Stimulated activated memory B cell treated with anti-CD40 and anti-IgM and Interleukin-4, amounts not matched to agents 10 μg/mL and 1 μg/mL and 100 μg/mL, for 72 hours (primary cell): ENCODE data around the gene ARID1B.

Experiments
- ATAC-seq: fragments of 150-1000 bp; cut with Tn5 transposase; 2 replicates; pipeline ENCODE4 v1.10.0; 2021
- H3K27ac Mint-ChIP-seq: one replicate; pipeline ENCODE4 v1.8.0; 2022; ENCODE audit warnings: mild to moderate bottlenecking, mixed read lengths
- H3K27me3 Mint-ChIP-seq: one replicate; pipeline ENCODE4 v1.8.0; 2022; ENCODE audit warnings: mixed read lengths
- H3K36me3 Mint-ChIP-seq: one replicate; pipeline ENCODE4 v1.8.0; 2022; ENCODE audit warnings: mixed read lengths
- H3K4me1 Mint-ChIP-seq: one replicate; pipeline ENCODE4 v1.8.0; 2022; ENCODE audit warnings: mixed read lengths
- H3K4me3 Mint-ChIP-seq: one replicate; pipeline ENCODE4 v1.8.0; 2022; ENCODE audit warnings: mild to moderate bottlenecking, moderate library complexity, mixed read lengths
- H3K9me3 Mint-ChIP-seq: one replicate; pipeline ENCODE4 v1.8.0; 2022; ENCODE audit warnings: mixed read lengths

The ARID1B gene

GRCh38 chr6:156822747-156823206, 45.6 kb downstream of the ARID1B start:
- H3K36me3 Mint-ChIP-seq, result peaks cover 20% of the 10 kb centered on the region
- peak overlapping the region; percentile 60 for H3K27ac Mint-ChIP-seq
- peaks cover 84% of the 10 kb centered on the region for H3K4me1 Mint-ChIP-seq
- no peaks in the 10 kb centered on the region for H3K27me3 Mint-ChIP-seq
- H3K9me3 Mint-ChIP-seq, result no peaks in the 10 kb centered on the region
- ATAC-seq, result peak; percentile 32
- H3K4me3 Mint-ChIP-seq, result no peak overlapping the region

GRCh38 chr6:156824142-156824541, 47.0 kb downstream of the ARID1B start:
- Mint-ChIP-seq H3K9me3 (no peaks in the 10 kb centered on the region), H3K4me3 (no peak overlapping the region), H3K27ac (peak overlapping the region; percentile 68), H3K36me3 (peaks cover 20% of the 10 kb centered on the region), H3K4me1 (peaks cover 91% of the 10 kb centered on the region), H3K27me3 (no peaks in the 10 kb centered on the region)
- ATAC-seq, result peak; percentile 58

GRCh38 chr6:156825475-156825874, 48.3 kb downstream of the ARID1B start:
- Mint-ChIP-seq H3K9me3 (no peaks in the 10 kb centered on the region), H3K36me3 (peaks cover 26% of the 10 kb centered on the region), H3K4me1 (peaks cover 79% of the 10 kb centered on the region), H3K27me3 (no peaks in the 10 kb centered on the region), H3K27ac (peak overlapping the region; percentile 68), H3K4me3 (no peak overlapping the region)
- ATAC-seq, result no peak

GRCh38 chr6:156826290-156826955, 49.2 kb downstream of the ARID1B start:
- peaks cover 31% of the 10 kb centered on the region for H3K36me3 Mint-ChIP-seq
- no peaks in the 10 kb centered on the region for H3K27me3 Mint-ChIP-seq
- no peak overlapping the region for H3K4me3 Mint-ChIP-seq
- no peaks in the 10 kb centered on the region for H3K9me3 Mint-ChIP-seq
- peak overlapping the region; percentile 68 for H3K27ac Mint-ChIP-seq
- H3K4me1 Mint-ChIP-seq, result peaks cover 78% of the 10 kb centered on the region
- ATAC-seq, result no peak

- peaks cover 33% of the 10 kb centered on the region for H3K36me3 Mint-ChIP-seq
- H3K9me3 Mint-ChIP-seq, result no peaks in the 10 kb centered on the region
- no peaks in the 10 kb centered on the region for H3K27me3 Mint-ChIP-seq
- ATAC-seq, result no peak
- peaks cover 76% of the 10 kb centered on the region for H3K4me1 Mint-ChIP-seq
- no peak overlapping the region for H3K4me3 Mint-ChIP-seq
- H3K27ac Mint-ChIP-seq, result peak overlapping the region; percentile 68
Measured at GRCh38 chr6:156827382-156827781, 50.2 kb downstream of the ARID1B start.

- Mint-ChIP-seq H3K9me3 (no peaks in the 10 kb centered on the region), H3K27me3 (no peaks in the 10 kb centered on the region), H3K36me3 (peaks cover 33% of the 10 kb centered on the region), H3K4me1 (peaks cover 75% of the 10 kb centered on the region), H3K27ac (peak overlapping the region; percentile 68), H3K4me3 (no peak overlapping the region)
- ATAC-seq, result peak; percentile 52
Measured at GRCh38 chr6:156828280-156828703, 51.1 kb downstream of the ARID1B start.

- no peak for ATAC-seq
- H3K27me3 Mint-ChIP-seq, result no peaks in the 10 kb centered on the region
- H3K4me1 Mint-ChIP-seq, result peaks cover 63% of the 10 kb centered on the region
- no peak overlapping the region for H3K27ac Mint-ChIP-seq
- no peaks in the 10 kb centered on the region for H3K9me3 Mint-ChIP-seq
- H3K4me3 Mint-ChIP-seq, result no peak overlapping the region
- H3K36me3 Mint-ChIP-seq, result peaks cover 40% of the 10 kb centered on the region
Measured at GRCh38 chr6:156830126-156830525, 52.9 kb downstream of the ARID1B start.

- H3K36me3 Mint-ChIP-seq, result peaks cover 37% of the 10 kb centered on the region
- H3K4me3 Mint-ChIP-seq, result no peak overlapping the region
- peak overlapping the region; percentile 38 for H3K27ac Mint-ChIP-seq
- H3K27me3 Mint-ChIP-seq, result no peaks in the 10 kb centered on the region
- ATAC-seq, result no peak
- peaks cover 51% of the 10 kb centered on the region for H3K4me1 Mint-ChIP-seq
- H3K9me3 Mint-ChIP-seq, result no peaks in the 10 kb centered on the region
Measured at GRCh38 chr6:156832231-156832647, 55.1 kb downstream of the ARID1B start.

- Mint-ChIP-seq H3K4me1 (peaks cover 47% of the 10 kb centered on the region), H3K4me3 (no peak overlapping the region), H3K27me3 (no peaks in the 10 kb centered on the region), H3K9me3 (no peaks in the 10 kb centered on the region), H3K27ac (peak overlapping the region; percentile 38), H3K36me3 (peaks cover 35% of the 10 kb centered on the region)
- ATAC-seq, result no peak
Measured at GRCh38 chr6:156832669-156833068, 55.5 kb downstream of the ARID1B start.

- Mint-ChIP-seq H3K4me3 (no peak overlapping the region), H3K27ac (peak overlapping the region; percentile 52), H3K4me1 (peaks cover 36% of the 10 kb centered on the region), H3K27me3 (no peaks in the 10 kb centered on the region), H3K36me3 (peaks cover 35% of the 10 kb centered on the region), H3K9me3 (no peaks in the 10 kb centered on the region)
- ATAC-seq, result no peak
Measured at GRCh38 chr6:156833755-156834154, 56.6 kb downstream of the ARID1B start.

- Mint-ChIP-seq H3K27me3 (no peaks in the 10 kb centered on the region), H3K9me3 (no peaks in the 10 kb centered on the region), H3K27ac (peak overlapping the region; percentile 72), H3K4me1 (peaks cover 54% of the 10 kb centered on the region), H3K36me3 (peaks cover 32% of the 10 kb centered on the region), H3K4me3 (no peak overlapping the region)
- no peak for ATAC-seq
Measured at GRCh38 chr6:156839129-156839528, 62.0 kb downstream of the ARID1B start.

GRCh38 chr6:156839591-156840001, 62.4 kb downstream of the ARID1B start:
- ATAC-seq, result no peak
- Mint-ChIP-seq H3K36me3 (peaks cover 31% of the 10 kb centered on the region), H3K9me3 (no peaks in the 10 kb centered on the region), H3K4me3 (no peak overlapping the region), H3K27ac (peak overlapping the region; percentile 72), H3K27me3 (no peaks in the 10 kb centered on the region), H3K4me1 (peaks cover 57% of the 10 kb centered on the region)

- H3K4me1 Mint-ChIP-seq, result peaks cover 62% of the 10 kb centered on the region
- H3K9me3 Mint-ChIP-seq, result no peaks in the 10 kb centered on the region
- no peak overlapping the region for H3K4me3 Mint-ChIP-seq
- ATAC-seq, result no peak
- peak overlapping the region; percentile 72 for H3K27ac Mint-ChIP-seq
- H3K27me3 Mint-ChIP-seq, result no peaks in the 10 kb centered on the region
- peaks cover 31% of the 10 kb centered on the region for H3K36me3 Mint-ChIP-seq
Measured at GRCh38 chr6:156840136-156840535, 63.0 kb downstream of the ARID1B start.

GRCh38 chr6:156840606-156841005, 63.4 kb downstream of the ARID1B start:
- ATAC-seq, result peak; percentile 45
- Mint-ChIP-seq H3K9me3 (no peaks in the 10 kb centered on the region), H3K4me1 (peaks cover 67% of the 10 kb centered on the region)

GRCh38 chr6:156841508-156841907, 64.3 kb downstream of the ARID1B start:
- no peak for ATAC-seq
- peaks cover 66% of the 10 kb centered on the region for H3K4me1 Mint-ChIP-seq
- no peaks in the 10 kb centered on the region for H3K27me3 Mint-ChIP-seq
- H3K4me3 Mint-ChIP-seq, result no peak overlapping the region
- peak overlapping the region; percentile 72 for H3K27ac Mint-ChIP-seq
- peaks cover 25% of the 10 kb centered on the region for H3K36me3 Mint-ChIP-seq
- H3K9me3 Mint-ChIP-seq, result no peaks in the 10 kb centered on the region

More at GRCh38 chr6:156840606-156841005, 63.4 kb downstream of the ARID1B start:
- Mint-ChIP-seq H3K36me3 (peaks cover 31% of the 10 kb centered on the region), H3K27ac (peak overlapping the region; percentile 72), H3K27me3 (no peaks in the 10 kb centered on the region), H3K4me3 (no peak overlapping the region)

GRCh38 chr6:156842598-156843250, 65.5 kb downstream of the ARID1B start:
- Mint-ChIP-seq H3K4me1 (peaks cover 79% of the 10 kb centered on the region), H3K36me3 (peaks cover 32% of the 10 kb centered on the region), H3K9me3 (no peaks in the 10 kb centered on the region), H3K27me3 (no peaks in the 10 kb centered on the region), H3K4me3 (no peak overlapping the region), H3K27ac (peak overlapping the region; percentile 55)
- no peak for ATAC-seq
